ENCODE results near the gene ZNF407. TPM values are rescaled to one million over a fixed set of nuclear protein-coding genes. Genes with fewer than 3 reads are reported as not detected.

Gene ZNF407
- polyA plus RNA-seq, 2 donors = 2.2 to 2.6 TPM

DNA sequence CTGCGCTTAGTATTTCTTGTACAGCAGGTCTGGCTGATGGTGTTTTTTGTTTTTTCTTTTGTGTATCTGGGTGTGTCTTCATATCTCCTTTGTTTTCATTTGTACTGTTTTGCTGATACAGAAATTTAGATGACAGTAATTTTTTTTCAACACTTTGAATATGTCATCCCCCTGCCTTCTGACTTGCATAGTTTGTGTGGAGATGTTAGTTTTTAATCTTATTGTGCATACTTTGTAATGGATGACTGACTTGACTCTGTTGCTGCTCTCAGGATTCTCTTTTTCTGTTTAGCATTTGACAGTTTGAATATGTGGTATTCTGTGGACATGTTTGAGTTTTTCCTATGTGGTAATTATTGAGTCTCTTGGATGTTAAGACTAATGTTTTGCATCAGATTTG, 161.3 kb downstream of the ZNF407 start:
- 89 to 91% methylated on average over 1 of the region's 1 CpG for WGBS, 2 donors
- H3K36me3 ChIP-seq (ENCODE audit: control insufficient read depth in 2 of 2, insufficient read depth in 2 of 2, low read length in 1 of 2) = no peaks in the 10 kb centered on the region
- no peaks in the 10 kb centered on the region for H3K27me3 ChIP-seq (ENCODE audit: control insufficient read depth in 1 of 2, insufficient read depth in 2 of 2, low read length in 2 of 2)
- no peak overlapping the region for H3K27ac ChIP-seq (ENCODE audit: low read depth in 2 of 2, low read length in 1 of 2)
- H3K4me3 ChIP-seq (ENCODE audit: low read depth in 1 of 2, low read length in 2 of 2) = no peak overlapping the region
- H3K4me1 ChIP-seq (ENCODE audit: control insufficient read depth in 2 of 2, insufficient read depth in 2 of 2, low read length in 1 of 2) = no peaks in the 10 kb centered on the region
- no peaks in the 10 kb centered on the region for H3K9me3 ChIP-seq (ENCODE audit: control insufficient read depth in 2 of 2, insufficient read depth in 1 of 2, low read depth in 1 of 2, low read length in 1 of 2)

- H3K27ac ChIP-seq (ENCODE audit: low read depth in 2 of 2, low read length in 1 of 2) = no peak overlapping the region
- H3K27me3 ChIP-seq (ENCODE audit: control insufficient read depth in 1 of 2, insufficient read depth in 2 of 2, low read length in 2 of 2) = no peaks in the 10 kb centered on the region
- no peaks in the 10 kb centered on the region for H3K36me3 ChIP-seq (ENCODE audit: control insufficient read depth in 2 of 2, insufficient read depth in 2 of 2, low read length in 1 of 2)
- no peaks in the 10 kb centered on the region for H3K4me1 ChIP-seq (ENCODE audit: control insufficient read depth in 2 of 2, insufficient read depth in 2 of 2, low read length in 1 of 2)
- 98% methylated on average over 3 of the region's 3 CpGs for WGBS, 2 donors
- no peaks in the 10 kb centered on the region for H3K9me3 ChIP-seq (ENCODE audit: control insufficient read depth in 2 of 2, insufficient read depth in 1 of 2, low read depth in 1 of 2, low read length in 1 of 2)
- H3K4me3 ChIP-seq (ENCODE audit: low read depth in 1 of 2, low read length in 2 of 2) = no peak overlapping the region
Measured at GRCh38 chr18:74760026-74760425, 162.4 kb downstream of the ZNF407 start.

GRCh38 chr18:74760436-74760835, 162.8 kb downstream of the ZNF407 start:
- Histone ChIP-seq H3K4me1 (ENCODE audit: control insufficient read depth in 2 of 2, insufficient read depth in 2 of 2, low read length in 1 of 2) (no peaks in the 10 kb centered on the region), H3K36me3 (ENCODE audit: control insufficient read depth in 2 of 2, insufficient read depth in 2 of 2, low read length in 1 of 2) (no peaks in the 10 kb centered on the region), H3K27me3 (ENCODE audit: control insufficient read depth in 1 of 2, insufficient read depth in 2 of 2, low read length in 2 of 2) (no peaks in the 10 kb centered on the region), H3K27ac (ENCODE audit: low read depth in 2 of 2, low read length in 1 of 2) (no peak overlapping the region), H3K4me3 (ENCODE audit: low read depth in 1 of 2, low read length in 2 of 2) (no peak overlapping the region), H3K9me3 (ENCODE audit: control insufficient read depth in 2 of 2, insufficient read depth in 1 of 2, low read depth in 1 of 2, low read length in 1 of 2) (no peaks in the 10 kb centered on the region)
- WGBS, 2 donors = 90 to 98% methylated on average over 3 of the region's 3 CpGs

DNA sequence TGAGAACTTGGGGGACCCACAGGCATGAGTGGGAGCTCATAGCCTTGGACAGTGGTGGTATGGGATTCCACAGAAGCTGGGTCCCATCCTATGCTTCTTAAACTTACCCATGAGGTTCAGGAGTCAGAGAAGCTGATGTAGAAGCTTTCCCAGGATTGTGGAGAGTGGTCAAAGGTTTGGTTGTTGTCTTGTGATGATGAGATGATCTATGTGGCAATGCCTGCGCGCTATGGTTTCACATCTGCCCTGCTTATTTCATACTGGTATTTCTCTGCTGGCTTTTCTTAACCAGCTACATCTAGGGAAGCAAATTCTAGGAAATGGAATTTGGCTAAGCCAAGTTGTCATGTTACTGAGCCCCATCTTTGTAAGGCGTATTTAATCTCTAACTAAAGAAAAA, 168.6 kb downstream of the ZNF407 start:
- H3K4me1 ChIP-seq (ENCODE audit: control insufficient read depth in 2 of 2, insufficient read depth in 2 of 2, low read length in 1 of 2) = no peaks in the 10 kb centered on the region
- H3K27ac ChIP-seq (ENCODE audit: low read depth in 2 of 2, low read length in 1 of 2) = no peak overlapping the region
- no peaks in the 10 kb centered on the region for H3K9me3 ChIP-seq (ENCODE audit: control insufficient read depth in 2 of 2, insufficient read depth in 1 of 2, low read depth in 1 of 2, low read length in 1 of 2)
- no peaks in the 10 kb centered on the region for H3K36me3 ChIP-seq (ENCODE audit: control insufficient read depth in 2 of 2, insufficient read depth in 2 of 2, low read length in 1 of 2)
- 95 to 100% methylated on average over 3 of the region's 3 CpGs for WGBS, 2 donors
- no peak overlapping the region for H3K4me3 ChIP-seq (ENCODE audit: low read depth in 1 of 2, low read length in 2 of 2)
- no peaks in the 10 kb centered on the region for H3K27me3 ChIP-seq (ENCODE audit: control insufficient read depth in 1 of 2, insufficient read depth in 2 of 2, low read length in 2 of 2)

DNA sequence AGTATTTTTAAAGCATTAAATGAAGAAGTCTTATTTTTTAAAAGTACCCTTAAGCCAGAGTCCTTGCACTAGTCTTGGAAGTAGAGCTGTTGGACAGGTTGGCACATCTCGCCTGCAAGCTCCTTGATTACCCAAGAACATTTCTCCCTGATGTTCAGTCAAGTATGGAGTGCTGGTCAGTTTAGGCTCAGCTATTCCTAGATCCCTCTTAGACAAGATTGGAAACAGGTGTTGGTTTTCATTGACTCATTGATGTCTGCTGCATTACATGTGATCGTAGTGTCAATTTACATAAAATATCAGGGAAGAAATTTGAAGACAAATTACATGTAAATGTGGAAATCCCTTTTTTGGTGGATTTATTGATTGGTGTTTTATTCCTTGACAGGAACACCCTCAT, 170.4 kb downstream of the ZNF407 start:
- Histone ChIP-seq H3K4me3 (ENCODE audit: low read depth in 1 of 2, low read length in 2 of 2) (no peak overlapping the region), H3K27me3 (ENCODE audit: control insufficient read depth in 1 of 2, insufficient read depth in 2 of 2, low read length in 2 of 2) (no peaks in the 10 kb centered on the region), H3K4me1 (ENCODE audit: control insufficient read depth in 2 of 2, insufficient read depth in 2 of 2, low read length in 1 of 2) (no peaks in the 10 kb centered on the region), H3K9me3 (ENCODE audit: control insufficient read depth in 2 of 2, insufficient read depth in 1 of 2, low read depth in 1 of 2, low read length in 1 of 2) (no peaks in the 10 kb centered on the region), H3K36me3 (ENCODE audit: control insufficient read depth in 2 of 2, insufficient read depth in 2 of 2, low read length in 1 of 2) (no peaks in the 10 kb centered on the region), H3K27ac (ENCODE audit: low read depth in 2 of 2, low read length in 1 of 2) (no peak overlapping the region)
- WGBS, 2 donors = 98% methylated on average over 2 of the region's 2 CpGs

GRCh38 chr18:74773171-74773624, 175.5 kb downstream of the ZNF407 start:
- Histone ChIP-seq H3K27me3 (ENCODE audit: control insufficient read depth in 1 of 2, insufficient read depth in 2 of 2, low read length in 2 of 2) (no peaks in the 10 kb centered on the region), H3K9me3 (ENCODE audit: control insufficient read depth in 2 of 2, insufficient read depth in 1 of 2, low read depth in 1 of 2, low read length in 1 of 2) (no peaks in the 10 kb centered on the region), H3K4me1 (ENCODE audit: control insufficient read depth in 2 of 2, insufficient read depth in 2 of 2, low read length in 1 of 2) (no peaks in the 10 kb centered on the region), H3K27ac (ENCODE audit: low read depth in 2 of 2, low read length in 1 of 2) (no peak overlapping the region), H3K36me3 (ENCODE audit: control insufficient read depth in 2 of 2, insufficient read depth in 2 of 2, low read length in 1 of 2) (no peaks in the 10 kb centered on the region), H3K4me3 (ENCODE audit: low read depth in 1 of 2, low read length in 2 of 2) (no peak overlapping the region)
- 93 to 95% methylated on average over 3 of the region's 3 CpGs for WGBS, 2 donors

DNA sequence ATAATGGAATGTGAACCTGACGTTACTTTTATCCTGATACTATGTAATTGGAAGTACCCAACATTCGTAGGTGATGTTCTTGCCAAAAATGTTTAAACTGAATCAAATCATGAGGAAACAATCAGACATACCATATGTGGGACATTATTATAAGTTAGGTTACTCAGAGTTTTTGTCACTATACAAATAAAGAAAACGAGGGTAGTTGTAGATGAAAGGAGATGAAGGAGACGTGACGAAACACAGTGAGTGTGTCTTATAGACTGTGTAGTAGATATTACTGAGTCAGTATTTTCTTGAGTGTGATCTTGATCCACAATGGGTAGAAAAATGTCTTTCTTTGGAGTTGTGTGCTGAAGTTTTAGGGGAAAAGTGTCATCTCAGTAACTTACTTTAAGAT, 176.8 kb downstream of the ZNF407 start:
- H3K36me3 ChIP-seq (ENCODE audit: control insufficient read depth in 2 of 2, insufficient read depth in 2 of 2, low read length in 1 of 2) = no peaks in the 10 kb centered on the region
- H3K9me3 ChIP-seq (ENCODE audit: control insufficient read depth in 2 of 2, insufficient read depth in 1 of 2, low read depth in 1 of 2, low read length in 1 of 2) = no peaks in the 10 kb centered on the region
- H3K27me3 ChIP-seq (ENCODE audit: control insufficient read depth in 1 of 2, insufficient read depth in 2 of 2, low read length in 2 of 2) = no peaks in the 10 kb centered on the region
- no peak overlapping the region for H3K4me3 ChIP-seq (ENCODE audit: low read depth in 1 of 2, low read length in 2 of 2)
- H3K4me1 ChIP-seq (ENCODE audit: control insufficient read depth in 2 of 2, insufficient read depth in 2 of 2, low read length in 1 of 2) = no peaks in the 10 kb centered on the region
- 90 to 93% methylated on average over 5 of the region's 5 CpGs for WGBS, 2 donors
- no peak overlapping the region for H3K27ac ChIP-seq (ENCODE audit: low read depth in 2 of 2, low read length in 1 of 2)

DNA sequence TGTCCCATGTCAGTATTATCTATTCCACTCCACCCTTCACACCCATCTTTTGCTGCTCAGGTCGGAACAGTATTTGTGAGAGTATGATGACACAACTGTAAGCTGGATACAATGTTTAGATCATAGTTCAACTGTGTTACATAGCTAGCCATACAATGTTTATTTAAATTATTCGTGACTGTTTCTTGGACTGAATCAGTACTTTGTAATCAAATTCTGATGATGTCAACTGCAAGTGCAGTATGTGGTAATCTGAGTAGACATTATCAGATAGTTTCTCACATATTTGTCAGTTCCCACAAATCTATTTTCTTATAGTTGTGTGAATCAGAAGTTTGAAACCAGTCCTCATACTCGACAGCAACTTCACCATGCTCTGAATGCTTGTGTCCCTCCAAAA, 177.6 kb downstream of the ZNF407 start:
- 78% methylated on average over 3 of the region's 3 CpGs for WGBS, 2 donors
- Histone ChIP-seq H3K9me3 (ENCODE audit: control insufficient read depth in 2 of 2, insufficient read depth in 1 of 2, low read depth in 1 of 2, low read length in 1 of 2) (no peaks in the 10 kb centered on the region), H3K4me3 (ENCODE audit: low read depth in 1 of 2, low read length in 2 of 2) (no peak overlapping the region), H3K27ac (ENCODE audit: low read depth in 2 of 2, low read length in 1 of 2) (no peak overlapping the region), H3K4me1 (ENCODE audit: control insufficient read depth in 2 of 2, insufficient read depth in 2 of 2, low read length in 1 of 2) (no peaks in the 10 kb centered on the region), H3K27me3 (ENCODE audit: control insufficient read depth in 1 of 2, insufficient read depth in 2 of 2, low read length in 2 of 2) (no peaks in the 10 kb centered on the region), H3K36me3 (ENCODE audit: control insufficient read depth in 2 of 2, insufficient read depth in 2 of 2, low read length in 1 of 2) (no peaks in the 10 kb centered on the region)

DNA sequence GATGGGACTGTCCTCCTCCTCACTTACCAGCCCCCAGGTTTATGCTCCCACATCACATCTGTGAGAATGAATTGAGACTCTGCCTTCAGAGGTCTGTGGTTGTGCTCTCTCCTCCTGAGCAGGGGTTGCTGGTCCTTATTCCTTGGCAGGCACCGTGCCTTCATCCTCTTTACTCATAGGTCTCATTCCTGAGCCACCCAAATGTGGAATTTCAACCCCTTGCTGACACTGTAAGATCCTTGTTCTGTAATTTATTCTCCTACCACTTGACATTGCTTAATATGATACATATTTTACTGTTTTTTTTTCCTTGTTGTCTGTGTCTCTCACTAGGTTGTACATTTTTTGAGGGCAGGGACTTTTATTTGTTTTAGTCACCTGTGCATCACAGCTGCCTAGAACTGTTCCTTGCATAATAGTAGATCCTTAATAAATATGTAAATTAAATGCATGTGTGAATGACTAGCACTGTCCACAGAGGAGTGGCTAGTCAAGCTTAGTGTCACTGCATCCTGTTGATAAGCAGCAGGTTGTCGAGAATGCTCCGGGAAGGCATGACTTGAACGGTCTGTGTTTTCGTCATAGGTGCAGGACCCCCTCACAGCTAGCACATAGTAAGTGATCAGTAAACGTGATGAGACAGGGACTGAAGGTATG, 180.6 kb downstream of the ZNF407 start:
- Histone ChIP-seq H3K4me3 (ENCODE audit: low read depth in 1 of 2, low read length in 2 of 2) (no peak overlapping the region), H3K36me3 (ENCODE audit: control insufficient read depth in 2 of 2, insufficient read depth in 2 of 2, low read length in 1 of 2) (no peaks in the 10 kb centered on the region), H3K4me1 (ENCODE audit: control insufficient read depth in 2 of 2, insufficient read depth in 2 of 2, low read length in 1 of 2) (no peaks in the 10 kb centered on the region), H3K27me3 (ENCODE audit: control insufficient read depth in 1 of 2, insufficient read depth in 2 of 2, low read length in 2 of 2) (no peaks in the 10 kb centered on the region), H3K9me3 (ENCODE audit: control insufficient read depth in 2 of 2, insufficient read depth in 1 of 2, low read depth in 1 of 2, low read length in 1 of 2) (no peaks in the 10 kb centered on the region), H3K27ac (ENCODE audit: low read depth in 2 of 2, low read length in 1 of 2) (no peak overlapping the region)
- WGBS, 2 donors = 91 to 92% methylated on average over 6 of the region's 6 CpGs

- no peaks in the 10 kb centered on the region for H3K4me1 ChIP-seq (ENCODE audit: control insufficient read depth in 2 of 2, insufficient read depth in 2 of 2, low read length in 1 of 2)
- no peaks in the 10 kb centered on the region for H3K27me3 ChIP-seq (ENCODE audit: control insufficient read depth in 1 of 2, insufficient read depth in 2 of 2, low read length in 2 of 2)
- 66 to 82% methylated on average over 6 of the region's 6 CpGs for WGBS, 2 donors
- H3K9me3 ChIP-seq (ENCODE audit: control insufficient read depth in 2 of 2, insufficient read depth in 1 of 2, low read depth in 1 of 2, low read length in 1 of 2) = peaks cover 0 to 2% of the 10 kb centered on the region in 2 donors
- H3K27ac ChIP-seq (ENCODE audit: low read depth in 2 of 2, low read length in 1 of 2) = no peak overlapping the region
- no peak overlapping the region for H3K4me3 ChIP-seq (ENCODE audit: low read depth in 1 of 2, low read length in 2 of 2)
- peaks cover 2 to 3% of the 10 kb centered on the region in 2 donors for H3K36me3 ChIP-seq (ENCODE audit: control insufficient read depth in 2 of 2, insufficient read depth in 2 of 2, low read length in 1 of 2)
Measured at GRCh38 chr18:74784752-74785151, 187.1 kb downstream of the ZNF407 start.
